Left renal pelvis (tissue), 4 donors: ENCODE results near the gene SPSB1. TPM values are rescaled to one million over a fixed set of nuclear protein-coding genes. Genes with fewer than 3 reads are reported as not detected.

Experiments
- DNase-seq, 4 donors: peaks; one replicate each; pipeline ENCODE4 v3.0.0-alpha.2; 2013; ENCODE audit warnings: low read depth in 4 of 4, low spot score in 3 of 4
- polyA plus RNA-seq, 4 donors: library from polyadenylated mRNA; unstranded; fragments of 120-200 nt; gene quantifications; one replicate each; pipeline ENCODE4 v1.2.1, GENCODE V29; 2013; ENCODE audit not compliant: insufficient read length in 4 of 4

Gene SPSB1
- polyA plus RNA-seq, 4 donors: 11.3 to 19.9 (median 12.1) TPM

DNA sequence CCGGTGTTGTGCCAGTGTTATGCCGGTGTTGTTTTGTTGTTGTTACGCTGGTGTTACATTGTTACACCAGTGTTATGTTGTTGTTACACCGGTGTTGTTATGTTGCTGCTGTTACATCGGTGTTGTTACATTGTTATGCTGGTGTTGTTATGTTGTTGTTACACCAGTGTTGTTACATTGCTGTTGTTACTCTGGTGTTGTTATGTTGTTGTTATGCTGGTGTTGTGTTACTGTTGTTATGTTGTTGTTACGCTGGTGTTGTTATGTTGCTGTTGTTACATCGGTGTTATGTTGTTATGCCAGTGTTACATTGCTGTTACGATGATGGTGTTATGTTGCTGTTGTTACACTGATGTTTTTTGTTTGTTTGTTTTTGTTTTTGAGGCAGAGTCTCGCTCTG lies 34.1 kb upstream of the SPSB1 start:
- DNase-seq: no peak

DNA sequence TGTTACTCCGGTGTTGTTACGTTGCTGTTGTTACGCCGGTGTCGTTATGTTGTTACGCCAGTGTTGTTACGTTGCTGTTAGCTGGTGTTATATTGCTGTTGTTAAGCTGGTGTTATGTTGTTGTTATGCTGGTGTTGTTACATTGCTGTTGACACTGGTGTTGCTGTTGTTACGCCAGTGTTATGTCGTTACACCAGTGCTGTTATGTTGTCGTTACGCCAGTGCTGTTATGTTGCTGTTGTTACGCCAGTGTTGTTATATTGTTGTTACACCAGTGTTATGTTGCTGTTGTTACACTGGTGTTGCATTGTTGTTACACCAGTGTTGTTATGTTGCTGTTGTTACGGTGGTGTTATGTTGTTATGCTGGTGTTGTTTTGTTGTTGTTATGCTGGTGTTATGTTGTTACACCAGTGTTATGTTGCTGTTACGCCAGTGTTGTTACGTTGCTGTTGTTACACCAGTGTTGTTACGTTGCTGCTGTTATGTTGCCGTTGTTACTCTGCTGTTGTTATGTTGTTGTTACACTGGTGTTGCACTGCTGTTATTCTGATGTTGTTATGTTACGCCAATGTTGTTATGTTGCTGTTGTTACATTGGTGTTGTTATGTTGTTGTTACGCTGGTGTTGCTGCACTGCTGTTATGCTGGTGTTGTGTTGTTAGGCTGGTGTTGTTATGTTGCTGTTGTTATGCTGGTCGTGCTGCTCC lies 32.5 kb upstream of the SPSB1 start:
- no peak for DNase-seq

DNA sequence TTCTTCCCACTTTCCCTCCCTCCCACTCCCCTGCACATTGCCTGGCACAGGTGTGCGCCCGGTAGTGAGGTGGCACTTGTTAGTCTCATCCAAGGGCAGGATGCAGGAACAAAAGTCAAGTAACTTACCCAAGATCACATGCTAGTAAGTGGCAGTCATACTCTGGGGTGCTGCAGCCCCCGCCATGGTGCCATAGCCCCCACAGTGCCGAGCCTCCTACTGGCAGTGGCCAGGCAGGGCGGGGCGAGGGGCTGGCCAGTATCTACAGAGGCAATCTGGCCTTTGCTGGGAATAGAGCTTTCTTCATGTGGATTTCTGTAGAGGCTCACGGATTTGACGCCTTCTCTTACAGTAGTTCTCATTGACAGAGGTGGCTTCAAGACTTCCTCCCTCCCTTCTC lies 31.2 kb upstream of the SPSB1 start:
- no peak for DNase-seq

DNA sequence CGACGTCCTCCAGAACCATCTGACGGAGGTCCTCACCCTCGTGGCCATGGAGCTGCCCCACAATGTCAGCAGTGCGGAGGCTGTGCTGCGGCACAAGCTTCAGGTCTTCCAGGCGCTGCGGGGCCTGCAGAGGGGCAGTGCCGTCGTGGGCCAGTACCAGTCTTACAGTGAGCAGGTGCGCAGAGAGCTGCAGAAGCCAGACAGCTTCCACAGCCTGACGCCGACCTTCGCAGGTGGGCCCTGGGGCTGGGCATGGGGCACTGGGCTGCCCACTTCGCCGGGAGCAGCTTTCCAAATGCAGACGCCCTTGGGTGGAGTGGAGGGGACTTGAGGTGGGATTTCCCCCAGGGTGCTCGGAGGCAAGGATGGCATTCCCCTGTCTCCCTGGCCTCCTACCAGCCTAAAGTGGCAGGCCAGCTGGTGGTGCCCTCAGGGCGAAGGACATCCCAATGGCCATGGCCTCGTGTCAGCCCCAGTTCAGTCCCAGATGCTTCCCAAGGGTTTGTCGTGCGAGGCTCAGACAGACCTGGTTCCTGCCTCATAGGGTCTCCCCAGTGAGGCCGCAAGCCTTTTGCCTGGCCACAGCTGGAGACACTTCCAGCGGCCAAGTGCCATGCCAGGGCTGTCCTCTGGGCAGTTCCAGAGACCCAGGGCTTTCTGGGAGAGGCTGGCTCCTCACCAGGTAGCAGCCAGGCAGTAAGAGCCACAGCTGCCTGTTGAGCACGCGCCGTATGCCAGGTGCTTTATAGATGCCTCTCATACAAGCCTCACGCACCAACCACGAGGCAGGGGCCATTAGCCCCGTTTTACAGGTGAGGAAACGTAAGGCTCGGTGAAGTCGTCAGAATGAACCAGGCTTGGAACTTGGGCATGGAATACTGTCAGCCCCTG lies 30.4 kb upstream of the SPSB1 start:
- DNase-seq: no peak

DNA sequence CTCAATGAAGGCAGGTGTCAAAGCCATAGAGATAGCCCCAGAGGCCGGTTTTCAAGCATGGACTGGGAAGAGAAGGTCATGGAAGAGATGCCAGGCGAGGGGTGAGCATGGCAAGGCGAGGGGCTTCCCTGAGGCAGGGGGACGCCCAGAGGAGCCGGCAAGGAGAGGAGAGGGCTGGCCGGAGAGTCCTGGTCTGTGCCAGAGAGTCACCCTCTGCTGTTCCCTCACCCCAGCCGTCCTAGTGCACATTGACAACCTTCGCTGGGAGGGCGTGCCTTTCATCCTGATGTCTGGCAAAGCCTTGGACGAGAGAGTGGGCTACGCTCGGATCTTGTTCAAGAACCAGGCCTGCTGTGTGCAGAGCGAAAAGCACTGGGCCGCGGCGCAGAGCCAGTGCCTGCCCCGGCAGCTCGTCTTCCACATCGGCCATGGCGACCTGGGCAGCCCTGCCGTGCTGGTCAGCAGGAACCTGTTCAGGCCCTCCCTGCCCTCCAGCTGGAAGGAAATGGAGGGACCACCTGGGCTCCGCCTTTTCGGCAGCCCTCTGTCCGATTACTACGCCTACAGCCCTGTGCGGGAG lies 29.3 kb upstream of the SPSB1 start:
- DNase-seq: no peak

DNA sequence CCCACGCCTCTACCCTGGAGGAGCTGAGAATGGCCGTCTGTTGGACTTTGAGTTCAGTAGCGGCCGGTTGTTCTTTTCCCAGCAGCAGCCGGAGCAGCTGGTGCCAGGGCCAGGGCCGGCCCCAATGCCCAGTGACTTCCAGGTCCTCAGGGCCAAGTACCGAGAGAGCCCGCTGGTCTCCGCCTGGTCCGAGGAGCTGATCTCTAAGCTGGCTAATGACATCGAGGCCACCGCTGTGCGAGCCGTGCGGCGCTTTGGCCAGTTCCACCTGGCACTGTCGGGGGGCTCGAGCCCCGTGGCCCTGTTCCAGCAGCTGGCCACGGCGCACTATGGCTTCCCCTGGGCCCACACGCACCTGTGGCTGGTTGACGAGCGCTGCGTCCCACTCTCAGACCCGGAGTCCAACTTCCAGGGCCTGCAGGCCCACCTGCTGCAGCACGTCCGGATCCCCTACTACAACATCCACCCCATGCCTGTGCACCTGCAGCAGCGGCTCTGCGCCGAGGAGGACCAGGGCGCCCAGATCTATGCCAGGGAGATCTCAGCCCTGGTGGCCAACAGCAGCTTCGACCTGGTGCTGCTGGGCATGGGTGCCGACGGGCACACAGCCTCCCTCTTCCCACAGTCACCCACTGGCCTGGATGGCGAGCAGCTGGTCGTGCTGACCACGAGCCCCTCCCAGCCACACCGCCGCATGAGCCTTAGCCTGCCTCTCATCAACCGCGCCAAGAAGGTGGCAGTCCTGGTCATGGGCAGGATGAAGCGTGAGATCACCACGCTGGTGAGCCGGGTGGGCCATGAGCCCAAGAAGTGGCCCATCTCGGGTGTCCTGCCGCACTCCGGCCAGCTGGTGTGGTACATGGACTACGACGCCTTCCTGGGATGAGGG lies 28.5 kb upstream of the SPSB1 start:
- no peak for DNase-seq

DNA sequence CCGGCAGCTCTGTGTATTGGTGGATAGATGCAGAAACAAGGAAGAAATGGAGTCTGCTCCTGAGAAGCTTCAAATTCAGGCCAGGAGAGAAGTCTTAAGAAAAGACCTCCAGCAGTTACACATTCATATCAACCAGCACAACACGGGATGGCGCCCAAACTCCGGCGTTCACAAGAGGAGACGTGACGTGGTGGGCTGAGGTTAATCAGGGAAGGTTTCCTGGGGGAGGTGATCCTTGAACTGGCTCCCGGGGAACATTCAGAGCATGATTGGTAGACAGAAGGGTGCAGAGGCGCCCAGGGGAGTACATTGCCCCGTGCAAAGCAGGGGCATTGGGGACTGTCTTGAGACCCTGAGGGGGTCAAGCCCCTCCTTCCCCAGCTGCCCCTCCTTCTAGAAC lies 27.7 kb upstream of the SPSB1 start:
- no peak for DNase-seq

DNA sequence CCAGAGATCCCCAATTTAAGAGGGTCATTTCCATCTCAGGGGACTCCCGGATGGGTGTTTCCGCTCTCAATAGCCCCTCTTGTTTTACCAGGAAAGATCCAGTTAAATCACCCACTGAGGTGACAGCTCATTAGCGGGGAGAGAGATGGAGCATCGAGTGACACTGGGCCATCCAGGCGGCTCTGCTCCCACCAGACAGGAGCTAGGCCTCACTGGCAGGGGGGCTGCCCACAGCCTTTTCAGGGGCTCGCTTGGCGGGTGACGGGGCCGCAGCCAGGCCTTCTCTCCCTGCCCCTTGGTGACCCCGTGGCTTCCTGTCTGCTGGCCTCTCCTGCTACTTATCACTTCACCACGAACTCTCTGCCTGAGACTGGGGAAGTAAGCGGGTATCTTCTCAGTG lies 26.7 kb upstream of the SPSB1 start:
- DNase-seq: no peak

DNA sequence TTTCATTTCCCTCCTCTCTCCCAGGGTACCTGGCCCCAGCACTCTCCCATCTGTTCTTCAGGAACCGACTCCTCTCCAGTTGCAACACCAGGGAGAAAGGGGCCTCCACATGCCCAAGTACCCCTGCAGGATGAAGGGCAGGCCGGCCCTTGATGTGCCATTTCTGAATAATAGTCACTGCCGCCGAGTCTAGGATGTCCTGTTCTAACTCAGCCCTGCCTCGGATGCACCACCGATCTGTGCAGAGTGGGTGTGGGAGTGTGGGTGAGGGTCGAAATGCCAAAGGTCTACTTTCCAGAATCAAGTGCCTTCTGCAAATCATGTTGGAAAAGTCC lies 25.4 kb upstream of the SPSB1 start:
- DNase-seq: no peak

DNA sequence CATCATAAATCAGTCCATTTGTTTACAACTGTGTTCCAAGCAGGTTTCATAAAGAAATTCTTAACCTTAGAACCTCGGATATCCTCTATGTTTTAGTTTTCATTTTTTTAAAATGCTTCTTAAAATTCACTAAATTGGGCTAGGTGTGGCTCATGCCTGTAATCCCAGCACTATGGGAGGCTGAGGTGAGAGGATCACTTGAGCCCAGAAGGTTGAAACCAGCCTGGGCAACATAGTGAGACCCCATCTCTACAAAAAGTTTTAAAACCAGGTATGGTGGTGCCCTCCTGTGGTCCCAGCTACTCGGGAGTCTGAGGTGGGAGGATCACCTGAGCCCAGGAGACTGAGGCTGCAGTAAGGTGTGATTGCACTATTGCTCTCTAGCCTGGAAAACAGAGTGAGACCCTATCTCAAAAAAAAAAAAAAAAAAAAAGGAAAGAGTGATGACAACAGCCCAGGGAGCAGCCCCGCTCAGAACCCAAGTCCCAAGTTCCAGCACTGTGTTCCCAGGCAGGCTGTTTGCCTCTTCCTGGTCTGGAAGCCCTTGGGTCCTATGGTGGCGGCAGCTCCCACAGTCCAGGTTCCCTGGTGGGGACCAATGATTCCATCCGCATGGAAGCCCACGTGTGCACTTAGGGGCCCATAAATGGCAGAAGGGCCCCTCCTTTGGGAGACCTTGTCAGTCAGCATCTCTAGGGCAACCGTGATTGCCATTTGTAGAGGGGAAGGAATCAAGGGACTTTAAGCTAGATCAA lies 24.7 kb upstream of the SPSB1 start:
- no peak for DNase-seq

DNA sequence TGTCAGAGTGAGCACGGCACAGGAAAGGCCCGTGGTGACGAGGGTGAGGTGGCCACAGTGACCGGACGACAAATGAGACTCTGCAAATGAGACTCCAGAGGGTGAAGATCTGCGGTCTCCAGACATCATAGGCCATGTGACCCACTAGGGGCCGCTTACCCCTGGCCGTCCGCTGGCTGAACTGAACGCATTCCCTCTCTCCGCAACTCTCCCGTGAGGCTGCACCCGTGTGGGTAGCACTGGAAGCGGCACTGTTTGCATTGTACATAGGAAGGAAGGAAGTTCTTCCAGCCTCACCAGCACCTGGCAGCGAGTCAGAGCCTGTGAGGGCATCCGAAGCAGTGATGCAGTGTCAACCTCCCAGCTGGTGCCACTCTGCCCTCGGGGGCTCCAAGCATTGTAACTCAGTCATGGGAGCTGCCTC lies 23.6 kb upstream of the SPSB1 start:
- DNase-seq: no peak

DNA sequence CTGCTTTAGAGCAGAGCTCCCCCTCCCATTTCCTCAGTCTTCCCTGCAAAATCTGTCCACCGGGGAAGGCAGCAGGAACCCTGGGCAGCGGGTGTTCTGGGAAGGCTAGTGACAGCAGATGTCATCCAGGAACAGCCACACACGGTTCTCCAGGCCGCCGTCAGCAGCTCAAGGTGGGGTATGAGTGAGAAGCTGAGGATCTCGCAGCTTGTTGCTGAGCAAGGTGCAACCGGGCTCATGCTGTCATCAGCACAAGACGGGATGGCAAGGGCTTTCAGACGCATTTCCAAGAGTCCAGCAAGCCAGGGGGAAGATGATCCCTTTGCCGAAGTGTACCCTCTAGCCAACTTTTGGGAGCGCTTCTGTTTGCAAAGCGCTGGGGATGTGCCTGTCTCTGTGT lies 23.0 kb upstream of the SPSB1 start:
- no peak for DNase-seq

DNA sequence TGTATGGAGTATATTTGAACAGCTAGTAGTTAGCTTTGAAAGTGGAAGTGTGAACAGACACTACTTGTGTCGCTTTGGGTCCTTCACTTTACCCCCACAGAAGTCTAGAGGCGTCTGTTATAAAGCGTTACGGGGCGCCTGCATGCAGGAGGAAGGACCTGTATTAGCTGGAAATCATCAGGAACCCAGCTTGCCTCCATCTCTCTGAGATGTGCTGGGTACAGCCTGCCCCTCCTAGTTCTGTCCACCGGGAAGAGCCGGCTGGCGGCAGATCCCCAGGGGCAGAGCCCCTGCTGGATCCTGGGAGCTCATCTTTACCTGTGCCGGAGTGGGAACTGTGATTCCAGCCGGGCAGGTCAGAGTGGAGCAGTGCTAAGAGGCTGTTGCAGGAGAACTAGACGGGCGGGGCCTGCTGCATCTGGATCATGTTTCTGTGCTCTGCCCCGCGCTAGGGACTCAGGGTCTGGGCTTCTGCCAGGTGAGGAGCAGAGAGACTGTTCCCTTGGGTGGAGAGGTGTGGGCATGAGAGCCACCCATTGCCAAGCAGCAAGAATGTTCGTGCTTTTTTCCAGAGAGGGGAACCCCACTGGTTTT lies 22.3 kb upstream of the SPSB1 start:
- no peak for DNase-seq

DNA sequence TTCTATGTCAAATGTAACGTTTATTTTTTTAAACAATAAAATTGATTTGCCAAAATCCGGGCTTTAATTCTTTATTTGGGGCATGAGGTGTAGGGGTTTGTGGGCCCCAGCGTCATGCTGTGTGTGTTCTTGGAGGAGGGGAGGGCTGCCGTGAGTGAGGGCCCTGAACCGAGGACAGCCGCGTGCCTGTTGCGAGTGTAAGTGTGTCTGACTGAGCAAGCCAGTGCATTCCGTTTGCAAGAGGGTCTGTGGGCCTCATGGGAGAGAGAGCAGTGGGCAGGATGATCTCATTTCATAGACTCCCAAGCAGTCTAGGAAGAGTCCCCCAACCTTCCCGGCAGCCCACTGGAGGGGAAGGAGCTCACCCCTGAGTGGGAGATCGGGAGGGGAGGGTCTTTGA lies 21.4 kb upstream of the SPSB1 start:
- no peak for DNase-seq

DNA sequence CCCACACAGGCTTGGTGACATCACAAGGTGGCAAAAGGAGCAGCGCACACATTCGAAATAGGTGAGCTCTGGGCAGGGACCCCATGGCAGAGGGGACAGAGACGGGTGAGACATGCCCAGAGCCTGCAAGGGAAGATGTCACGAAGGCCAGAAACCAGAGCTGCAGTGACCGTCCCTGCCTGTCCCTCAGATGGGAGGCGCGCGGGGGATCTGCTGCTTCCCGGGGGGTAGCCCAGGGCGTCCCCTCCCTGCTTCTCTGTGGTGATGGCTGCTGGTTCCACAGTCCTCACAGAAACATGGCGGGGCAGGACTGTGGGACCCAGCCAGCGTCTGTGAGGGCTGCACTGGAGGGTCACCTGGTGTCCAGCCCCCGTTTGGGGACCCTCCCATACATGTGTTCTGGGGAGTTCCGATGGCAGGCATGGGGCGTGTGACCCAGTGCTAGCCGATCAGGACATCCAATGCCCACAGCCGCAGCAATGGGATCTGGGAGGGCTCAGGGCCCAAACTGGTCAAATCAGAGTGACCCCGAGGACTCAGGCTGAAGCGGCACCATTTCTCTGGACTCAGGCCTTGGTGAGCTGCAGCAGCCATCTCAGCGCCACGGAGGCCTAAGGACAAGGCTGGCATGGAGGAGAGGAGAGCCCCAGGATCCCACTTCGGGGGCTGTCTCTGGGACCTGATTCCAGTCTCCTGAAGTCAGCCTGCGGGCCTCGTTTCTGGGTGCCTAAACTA lies 20.7 kb upstream of the SPSB1 start:
- DNase-seq: no peak

DNA sequence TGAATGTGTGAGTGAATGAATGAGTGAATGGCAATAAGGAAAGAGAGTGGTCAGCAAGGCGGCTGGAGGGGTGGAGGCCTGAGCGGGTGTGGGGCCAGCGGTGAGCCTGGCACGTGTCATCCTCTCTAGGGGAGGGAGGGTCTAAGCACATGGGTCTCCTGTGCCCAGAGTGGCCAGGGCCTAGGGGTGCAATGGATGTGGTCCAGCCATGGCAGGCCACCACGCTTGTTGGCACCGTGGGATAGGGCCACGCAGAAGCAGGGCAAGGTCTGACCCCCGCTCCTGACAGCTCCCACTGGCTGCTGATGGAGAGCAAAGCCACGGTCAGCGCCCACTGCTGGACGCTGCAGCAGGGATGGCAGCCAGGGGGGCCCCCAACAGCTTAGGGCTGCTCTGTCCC lies 19.5 kb upstream of the SPSB1 start:
- no peak for DNase-seq

DNA sequence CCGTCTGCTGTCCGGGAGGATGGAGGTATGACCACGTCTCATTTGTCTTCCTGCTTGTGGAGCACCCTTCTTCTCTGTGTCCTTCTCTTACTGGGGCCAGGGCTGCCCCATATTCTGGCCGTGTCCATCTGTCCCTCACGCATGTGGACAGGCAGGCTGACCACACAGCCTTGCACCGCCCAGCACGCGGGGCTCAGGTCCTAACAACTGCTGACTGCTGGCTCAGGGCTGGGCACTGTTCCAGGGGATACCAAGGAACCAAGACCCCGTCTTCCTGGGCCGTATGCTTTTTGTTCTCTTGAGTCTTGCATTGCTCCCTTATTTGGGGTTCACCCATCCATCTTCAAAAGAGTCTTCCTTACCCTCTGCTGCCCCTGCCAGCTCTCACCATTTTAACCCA lies 17.5 kb upstream of the SPSB1 start:
- DNase-seq: no peak

DNA sequence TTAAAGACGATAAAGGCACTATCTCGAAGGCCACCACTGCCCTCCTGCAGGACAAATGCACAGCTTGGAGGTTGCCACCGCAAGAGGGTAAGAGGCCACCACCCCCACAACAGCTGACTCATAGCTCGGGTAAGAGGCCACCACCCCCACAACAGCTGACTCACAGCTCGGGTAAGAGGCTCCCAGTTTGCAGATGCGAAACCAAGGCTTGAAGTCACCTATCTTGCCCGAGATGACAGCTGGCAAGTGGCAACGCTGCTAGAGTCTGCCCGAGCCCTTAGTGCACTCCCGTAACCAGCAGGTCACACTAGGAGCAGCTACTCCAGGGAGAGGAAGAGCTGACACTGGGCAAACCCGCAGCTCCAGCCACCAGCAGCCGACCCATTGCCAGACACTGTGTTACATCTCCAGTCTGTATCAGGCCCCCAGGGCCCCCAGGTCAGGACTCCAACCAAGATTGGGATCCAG lies 17.1 kb upstream of the SPSB1 start:
- DNase-seq: no peak

DNA sequence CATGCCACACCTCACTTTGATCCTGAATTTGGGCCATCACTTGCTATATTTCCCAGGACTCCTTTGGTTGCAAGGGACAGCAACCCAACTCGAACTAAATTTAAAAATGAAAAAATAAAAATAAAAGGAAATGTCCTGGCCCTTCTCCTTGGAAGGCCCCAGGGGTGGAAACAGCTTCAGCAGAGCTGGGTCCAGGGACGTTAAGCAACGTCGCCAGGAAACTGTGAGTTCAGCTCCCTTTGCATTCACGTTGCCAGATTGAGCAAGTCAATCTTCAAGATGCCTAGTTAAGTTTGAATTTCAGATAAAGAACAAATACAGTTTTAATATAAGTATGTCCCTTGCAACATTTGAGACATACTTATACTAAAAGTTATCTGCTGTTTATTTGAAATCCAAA lies 14.6 kb upstream of the SPSB1 start:
- no peak for DNase-seq
